IPS DF 6.9 (cell line): ENCODE measurements around the gene TTC13.

Source experiments
- DNase-seq: peaks from one replicate; pipeline ENCODE4 v3.0.0-alpha.2; 2013; ENCODE audit warnings: low read depth, low spot score
- H3K27ac ChIP-seq: one replicate; pipeline ENCODE4 v1.5.1; 2013; ENCODE audit warnings: low read length, control low read depth
- H3K27me3 ChIP-seq: 2 replicates; pipeline ENCODE4 v1.6.1; 2013; ENCODE audit warnings: mild to moderate bottlenecking, low read length; ENCODE audit not compliant: control insufficient read depth, insufficient read depth
- H3K36me3 ChIP-seq: 2 replicates; pipeline ENCODE4 v1.6.1; 2013; ENCODE audit warnings: low read length; ENCODE audit not compliant: control insufficient read depth, insufficient read depth
- H3K4me1 ChIP-seq: 2 replicates; pipeline ENCODE4 v1.6.1; 2013; ENCODE audit warnings: low read length; ENCODE audit not compliant: control insufficient read depth, insufficient read depth
- H3K4me3 ChIP-seq: 2 replicates; pipeline ENCODE4 v1.5.1; 2013; ENCODE audit warnings: mild to moderate bottlenecking, low read length
- H3K9me3 ChIP-seq: 2 replicates; pipeline ENCODE4 v1.6.1; 2013; ENCODE audit warnings: low read length, inconsistent platforms; ENCODE audit not compliant: control insufficient read depth, insufficient read depth
- WGBS: extraction: QIAGEN DNeasy Blood & Tissue Kit; methylation state at CpG from one replicate; pipeline ENCODE4 v1.1.7; 2013; ENCODE audit warnings: mixed read lengths, missing lambda C conversion rate; ENCODE audit not compliant: insufficient read length, insufficient coverage; 5-methylcytosine and 5-hydroxymethylcytosine counted together

TTC13 gene

GRCh38 chr1:230957580-230957989 lies 21.1 kb downstream of the TTC13 start:
- H3K27me3 ChIP-seq: no peaks in the 10 kb centered on the region
- no peaks in the 10 kb centered on the region for H3K9me3 ChIP-seq
- H3K27ac ChIP-seq: no peak overlapping the region
- H3K4me3 ChIP-seq: no peak overlapping the region
- no peaks in the 10 kb centered on the region for H3K36me3 ChIP-seq
- no peak for DNase-seq
- no CpG with 5 or more reads among the region's 4 CpGs for WGBS
- H3K4me1 ChIP-seq: no peaks in the 10 kb centered on the region

DNA sequence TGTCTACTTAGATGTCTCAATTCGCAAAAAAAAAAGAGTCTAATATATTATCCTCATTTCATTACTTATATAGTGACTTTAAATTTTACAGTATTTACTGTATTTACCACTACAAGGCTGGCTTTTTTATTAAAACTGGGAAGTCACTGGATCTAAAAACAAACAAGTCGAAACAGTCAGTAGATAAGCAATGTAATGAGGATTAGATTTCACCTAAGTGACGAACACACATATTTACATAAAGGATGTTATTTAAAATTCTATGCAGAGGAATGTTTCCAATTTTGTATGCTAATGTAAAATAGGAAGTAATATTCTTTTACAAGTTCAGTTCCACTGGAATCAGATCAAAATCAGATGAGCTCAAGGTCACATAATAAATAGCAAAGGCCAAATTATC lies 28.3 kb downstream of the TTC13 start:
- Histone ChIP-seq H3K9me3 (no peaks in the 10 kb centered on the region), H3K27ac (no peak overlapping the region), H3K27me3 (no peaks in the 10 kb centered on the region), H3K4me1 (no peaks in the 10 kb centered on the region), H3K4me3 (no peak overlapping the region), H3K36me3 (no peaks in the 10 kb centered on the region)
- WGBS: no CpG with 5 or more reads among the region's 3 CpGs
- no peak for DNase-seq

DNA sequence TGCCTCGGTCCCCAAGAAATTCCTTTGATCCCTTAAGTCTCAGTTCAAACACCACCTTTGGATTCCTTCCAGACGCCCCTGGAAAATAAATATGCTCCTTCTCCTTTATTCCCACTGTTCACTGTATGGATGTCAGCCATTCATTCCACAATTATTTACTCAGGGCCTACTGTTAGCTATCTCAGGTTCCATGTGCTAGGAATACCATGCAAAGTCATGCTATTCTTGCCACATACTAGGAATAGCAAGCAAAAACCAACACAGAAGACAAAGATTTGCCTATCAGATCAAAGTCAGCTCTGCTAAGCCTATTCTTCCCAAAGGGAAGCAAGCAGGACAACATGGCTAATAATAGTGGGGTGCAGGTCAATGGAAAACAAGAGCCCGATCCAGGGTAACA lies 29.8 kb downstream of the TTC13 start:
- no peaks in the 10 kb centered on the region for H3K36me3 ChIP-seq
- no peak for DNase-seq
- H3K4me1 ChIP-seq: no peaks in the 10 kb centered on the region
- H3K27me3 ChIP-seq: no peaks in the 10 kb centered on the region
- no peak overlapping the region for H3K4me3 ChIP-seq
- no peaks in the 10 kb centered on the region for H3K9me3 ChIP-seq
- no CpG with 5 or more reads among the region's 3 CpGs for WGBS
- H3K27ac ChIP-seq: no peak overlapping the region

- H3K27me3 ChIP-seq: no peaks in the 10 kb centered on the region
- WGBS: no CpG with 5 or more reads among the region's 1 CpG
- DNase-seq: no peak
- no peak overlapping the region for H3K4me3 ChIP-seq
- H3K36me3 ChIP-seq: no peaks in the 10 kb centered on the region
- H3K9me3 ChIP-seq: no peaks in the 10 kb centered on the region
- H3K27ac ChIP-seq: no peak overlapping the region
- no peaks in the 10 kb centered on the region for H3K4me1 ChIP-seq
These were observed 30.4 kb downstream of the TTC13 start for GRCh38 chr1:230948301-230948700.

DNA sequence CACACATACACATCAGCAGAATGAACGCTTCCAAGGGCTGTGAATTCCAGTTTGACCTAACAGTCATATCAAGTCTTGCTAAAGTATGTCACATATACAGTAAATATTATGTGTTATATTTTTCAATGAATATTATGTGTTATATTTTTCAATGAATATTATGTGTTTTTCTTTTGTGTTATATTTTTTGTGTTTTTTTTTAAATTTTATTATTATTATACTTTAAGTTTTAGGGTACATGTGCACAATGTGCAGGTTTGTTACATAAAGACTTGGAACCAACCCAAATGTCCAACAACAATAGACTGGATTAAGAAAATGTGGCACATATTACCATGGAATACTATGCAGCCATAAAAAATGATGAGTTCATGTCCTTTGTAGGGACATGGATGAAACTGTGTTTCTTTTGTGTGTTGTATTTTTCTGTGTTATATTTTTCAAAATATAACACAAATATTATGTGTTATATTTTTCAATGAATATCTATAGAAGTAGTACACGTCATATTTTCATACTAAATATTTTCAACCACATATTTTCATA lies 35.5 kb downstream of the TTC13 start:
- DNase-seq: no peak
- Histone ChIP-seq H3K27ac (no peak overlapping the region), H3K27me3 (no peaks in the 10 kb centered on the region), H3K4me3 (no peak overlapping the region), H3K36me3 (no peaks in the 10 kb centered on the region), H3K9me3 (no peaks in the 10 kb centered on the region), H3K4me1 (no peaks in the 10 kb centered on the region)
- 100% methylated on average over 1 of the region's 2 CpGs for WGBS

DNA sequence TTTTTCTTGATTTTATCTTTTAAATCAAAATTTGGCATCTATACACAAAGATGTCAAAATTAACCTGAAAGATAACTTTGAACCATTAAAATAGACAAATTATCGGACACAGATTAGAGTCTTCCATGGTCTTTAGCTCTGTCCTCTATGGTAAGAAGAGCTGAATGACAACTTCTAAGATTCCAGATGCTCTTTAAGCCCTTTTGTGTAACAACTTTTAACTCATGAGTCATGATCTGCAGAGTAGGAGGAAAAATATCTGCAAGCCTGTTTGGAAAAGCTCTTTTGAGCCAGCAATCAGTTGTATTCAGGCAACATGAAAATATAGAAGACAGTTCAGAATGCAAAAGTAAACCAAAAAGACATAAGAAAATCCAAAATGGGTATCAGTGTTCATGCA lies 37.8 kb downstream of the TTC13 start:
- H3K27me3 ChIP-seq: no peaks in the 10 kb centered on the region
- H3K4me3 ChIP-seq: no peak overlapping the region
- no peak for DNase-seq
- WGBS: no CpG with 5 or more reads among the region's 1 CpG
- no peak overlapping the region for H3K27ac ChIP-seq
- H3K36me3 ChIP-seq: no peaks in the 10 kb centered on the region
- no peaks in the 10 kb centered on the region for H3K4me1 ChIP-seq
- H3K9me3 ChIP-seq: no peaks in the 10 kb centered on the region

- Histone ChIP-seq H3K4me1 (no peaks in the 10 kb centered on the region), H3K27ac (no peak overlapping the region), H3K27me3 (no peaks in the 10 kb centered on the region), H3K4me3 (no peak overlapping the region), H3K36me3 (no peaks in the 10 kb centered on the region), H3K9me3 (no peaks in the 10 kb centered on the region)
- DNase-seq: no peak
- no CpG with 5 or more reads among the region's 4 CpGs for WGBS
These were observed 38.7 kb downstream of the TTC13 start for GRCh38 chr1:230939806-230940489.

GRCh38 chr1:230938924-230939368 lies 39.7 kb downstream of the TTC13 start:
- no peak overlapping the region for H3K27ac ChIP-seq
- DNase-seq: no peak
- H3K9me3 ChIP-seq: no peaks in the 10 kb centered on the region
- no peak overlapping the region for H3K4me3 ChIP-seq
- WGBS: no CpG with 5 or more reads among the region's 2 CpGs
- no peaks in the 10 kb centered on the region for H3K27me3 ChIP-seq
- H3K4me1 ChIP-seq: no peaks in the 10 kb centered on the region
- no peaks in the 10 kb centered on the region for H3K36me3 ChIP-seq

- no peaks in the 10 kb centered on the region for H3K27me3 ChIP-seq
- H3K27ac ChIP-seq: no peak overlapping the region
- H3K4me3 ChIP-seq: no peak overlapping the region
- WGBS: no CpG with 5 or more reads among the region's 2 CpGs
- DNase-seq: no peak
- H3K9me3 ChIP-seq: no peaks in the 10 kb centered on the region
- H3K36me3 ChIP-seq: no peaks in the 10 kb centered on the region
- H3K4me1 ChIP-seq: no peaks in the 10 kb centered on the region
These were observed 41.3 kb downstream of the TTC13 start for GRCh38 chr1:230937371-230937770.

- Histone ChIP-seq H3K9me3 (no peaks in the 10 kb centered on the region), H3K4me1 (no peaks in the 10 kb centered on the region), H3K27me3 (no peaks in the 10 kb centered on the region), H3K27ac (no peak overlapping the region), H3K4me3 (no peak overlapping the region), H3K36me3 (no peaks in the 10 kb centered on the region)
- no peak for DNase-seq
- no CpG with 5 or more reads among the region's 5 CpGs for WGBS
These were observed 42.2 kb downstream of the TTC13 start for GRCh38 chr1:230936475-230936874.

- Histone ChIP-seq H3K27ac (no peak overlapping the region), H3K27me3 (no peaks in the 10 kb centered on the region), H3K4me1 (no peaks in the 10 kb centered on the region), H3K4me3 (no peak overlapping the region), H3K36me3 (no peaks in the 10 kb centered on the region), H3K9me3 (no peaks in the 10 kb centered on the region)
- WGBS: no CpG with 5 or more reads among the region's 6 CpGs
- DNase-seq: no peak
These were observed 42.8 kb downstream of the TTC13 start for GRCh38 chr1:230935852-230936251.
